ENCODE measurements around the gene HSP90AB1. TPM values are rescaled to one million over a fixed set of nuclear protein-coding genes. Genes with fewer than 3 reads are reported as not detected.
A peak's percentile ranks its signal among the peaks of the same experiment; 100 is the strongest.

The HSP90AB1 gene
- total and polyA plus RNA-seq, 9 of the 15 experiments (the other 6 are each of a cell fraction or from before 2014, with no cell fraction given) = 1,780 to 3,358 (median 2,262) TPM

- TF ChIP-seq, protein P1, sequence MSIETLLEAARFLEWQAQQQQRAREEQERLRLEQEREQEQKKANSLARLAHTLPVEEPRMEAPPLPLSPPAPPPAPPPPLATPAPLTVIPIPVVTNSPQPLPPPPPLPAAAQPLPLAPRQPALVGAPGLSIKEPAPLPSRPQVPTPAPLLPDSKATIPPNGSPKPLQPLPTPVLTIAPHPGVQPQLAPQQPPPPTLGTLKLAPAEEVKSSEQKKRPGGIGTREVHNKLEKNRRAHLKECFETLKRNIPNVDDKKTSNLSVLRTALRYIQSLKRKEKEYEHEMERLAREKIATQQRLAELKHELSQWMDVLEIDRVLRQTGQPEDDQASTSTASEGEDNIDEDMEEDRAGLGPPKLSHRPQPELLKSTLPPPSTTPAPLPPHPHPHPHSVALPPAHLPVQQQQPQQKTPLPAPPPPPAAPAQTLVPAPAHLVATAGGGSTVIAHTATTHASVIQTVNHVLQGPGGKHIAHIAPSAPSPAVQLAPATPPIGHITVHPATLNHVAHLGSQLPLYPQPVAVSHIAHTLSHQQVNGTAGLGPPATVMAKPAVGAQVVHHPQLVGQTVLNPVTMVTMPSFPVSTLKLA (conservative IDR thresholded peaks at IDR 0.05) = 0 out of 4 replicates have a peak, but pooled peaks of 1 of the 2 experiments have one; percentile 27
- no peak for TF ChIP-seq HMGXB4 (CRISPR knock-in tag; IDR thresholded peaks at IDR 0.05)
- TF ChIP-seq FOXA3 (CRISPR knock-in tag; conservative IDR thresholded peaks at IDR 0.05 in 1 of 2, IDR thresholded peaks at IDR 0.05 in 1 of 2) = peak in 1 of 2 experiments; percentile 86; a peak in 2 of 4 replicates
- no peak for TF ChIP-seq FOXK2 (conservative IDR thresholded peaks at IDR 0.05 in 1 of 2, IDR thresholded peaks at IDR 0.05 in 1 of 2; ENCODE audit: low read depth in 2 of 2)
- TF ChIP-seq CEBPG (CRISPR knock-in tag; IDR thresholded peaks at IDR 0.05) = 0 out of 2 replicates have a peak, but pooled peaks have one; percentile 19
- no peak for TF ChIP-seq CEBPG (tag; conservative IDR thresholded peaks at IDR 0.05 in 1 of 2, IDR thresholded peaks at IDR 0.05 in 1 of 2)
- TF ChIP-seq ZBED1 (IDR thresholded peaks at IDR 0.05) = no peak
- no peak for TF ChIP-seq CBFA2T2 (conservative IDR thresholded peaks at IDR 0.05)
- TF ChIP-seq, protein P2, sequence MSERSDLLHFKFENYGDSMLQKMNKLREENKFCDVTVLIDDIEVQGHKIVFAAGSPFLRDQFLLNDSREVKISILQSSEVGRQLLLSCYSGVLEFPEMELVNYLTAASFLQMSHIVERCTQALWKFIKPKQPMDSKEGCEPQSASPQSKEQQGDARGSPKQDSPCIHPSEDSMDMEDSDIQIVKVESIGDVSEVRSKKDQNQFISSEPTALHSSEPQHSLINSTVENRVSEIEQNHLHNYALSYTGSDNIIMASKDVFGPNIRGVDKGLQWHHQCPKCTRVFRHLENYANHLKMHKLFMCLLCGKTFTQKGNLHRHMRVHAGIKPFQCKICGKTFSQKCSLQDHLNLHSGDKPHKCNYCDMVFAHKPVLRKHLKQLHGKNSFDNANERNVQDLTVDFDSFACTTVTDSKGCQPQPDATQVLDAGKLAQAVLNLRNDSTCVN (CRISPR knock-in tag; IDR thresholded peaks at IDR 0.05) = 0 out of 2 replicates have a peak, but pooled peaks have one; percentile 40
- TF ChIP-seq ZKSCAN1 (IDR thresholded peaks at IDR 0.05; ENCODE audit: low read depth, low read length) = 0 out of 2 replicates have a peak, but pooled peaks have one; percentile 21
- peak; percentile 61 for TF ChIP-seq MYC (IDR thresholded peaks at IDR 0.05; ENCODE audit: low read depth, low read length)
- no peak for TF ChIP-seq MYC (CRISPR knock-in tag; IDR thresholded peaks at IDR 0.05; ENCODE audit: borderline replicate concordance, low read depth)
- no peak for TF ChIP-seq JUN (IDR thresholded peaks at IDR 0.05; ENCODE audit: borderline replicate concordance, low read depth, low read length)
- peak; percentile 85 for TF ChIP-seq JUN (CRISPR knock-in tag; IDR thresholded peaks at IDR 0.05; ENCODE audit: borderline replicate concordance)
- no peak for TF ChIP-seq FUS (optimal IDR thresholded peaks at IDR 0.05; ENCODE audit: low read depth, low read length)
- TF ChIP-seq ZNF592 (IDR thresholded peaks at IDR 0.05) = 0 out of 2 replicates have a peak, but pooled peaks have one; percentile 21
- peak; percentile 51; the same call in 1 of the 2 replicates for TF ChIP-seq ZNF263 (CRISPR knock-in tag; IDR thresholded peaks at IDR 0.05; ENCODE audit: borderline replicate concordance)
- no peak for TF ChIP-seq ZNF408 (CRISPR knock-in tag; IDR thresholded peaks at IDR 0.05; ENCODE audit: low read depth)
Measured at GRCh38 chr6:44221291-44221960, 25.5 kb upstream of the HSP90AB1 start (continued).

Data from K562 (cell line).